PC-3 (cell line): ENCODE data around the gene UBE2E2. TPM values are rescaled to one million over a fixed set of nuclear protein-coding genes. Genes with fewer than 3 reads are reported as not detected.

Experiments
- ATAC-seq: fragments of 200-7000 bp; cut with Tn5 transposase; 2 replicates; pipeline ENCODE4 v1.9.1; 2020; ENCODE audit warnings: mild to moderate bottlenecking, moderate library complexity
- BruUV-seq: library from RNA; stranded (reverse); fragments of 400-500 nt; replicated peaks from 2 replicates; lab custom pipeline; 2021; lab: Mats Ljungman, UMichigan
- CTCF ChIA-PET: fragments of 300-600 bp; sonication (Branson Sonifier 250); formaldehyde crosslinking; loops from one replicate; lab custom pipeline; 2022; ENCODE audit warnings: antibody characterized with exemption; lab: Charles Lee
- POLR2A ChIA-PET: fragments of 300-600 bp; sonication (Branson Sonifier 250); formaldehyde crosslinking; loops from one replicate; lab custom pipeline; 2022; ENCODE audit warnings: antibody characterized with exemption; ENCODE audit not compliant: unreplicated experiment; lab: Charles Lee
- DNase-seq: peaks from one replicate; pipeline ENCODE4 v3.0.0-alpha.2; 2015
- H2AFZ ChIP-seq: fragments of 300-600 bp; sonication (generic); 2 replicates; pipeline ENCODE4 v1.6.0; 2016; ENCODE audit warnings: antibody characterized with exemption, low read length
- H3F3A ChIP-seq: fragments of 300-600 bp; sonication (generic); one replicate; pipeline ENCODE4 v1.6.0; 2017; ENCODE audit warnings: antibody characterized with exemption, low read length, control low read depth, mild to moderate bottlenecking; ENCODE audit not compliant: unreplicated experiment
- H3K27ac ChIP-seq: fragments of 300-600 bp; sonication (generic); 2 replicates; pipeline ENCODE4 v1.5.1; 2016; ENCODE audit warnings: mild to moderate bottlenecking, low read length
- H3K27me3 ChIP-seq: fragments of 300-600 bp; sonication (generic); 2 replicates; pipeline ENCODE4 v1.6.1; 2016; ENCODE audit warnings: low read length, mixed read lengths
- H3K36me3 ChIP-seq: fragments of 300-600 bp; sonication (generic); 2 replicates; pipeline ENCODE4 v1.6.1; 2016; ENCODE audit warnings: low read depth, mixed run types, low read length, mixed read lengths
- H3K4me1 ChIP-seq: fragments of 300-600 bp; sonication (generic); 2 replicates; pipeline ENCODE4 v1.5.1; 2016; ENCODE audit warnings: low read length; ENCODE audit not compliant: insufficient read depth
- H3K4me2 ChIP-seq: fragments of 300-600 bp; sonication (generic); 2 replicates; pipeline ENCODE4 v1.6.0; 2016; ENCODE audit warnings: low read length
- H3K4me3 ChIP-seq: fragments of 300-600 bp; sonication (generic); 2 replicates; pipeline ENCODE4 v1.5.1; 2016; ENCODE audit warnings: mild to moderate bottlenecking, low read length, mixed read lengths
- H3K79me2 ChIP-seq: fragments of 300-600 bp; sonication (generic); 2 replicates; pipeline ENCODE4 v1.6.1; 2017; ENCODE audit warnings: low read length, mixed read lengths
- H3K9ac ChIP-seq: fragments of 300-600 bp; sonication (generic); 2 replicates; pipeline ENCODE4 v1.6.0; 2016; ENCODE audit warnings: mild to moderate bottlenecking, low read length
- H3K9me2 ChIP-seq: fragments of 300-600 bp; sonication (generic); replicated peaks from 2 replicates; pipeline ENCODE4 v1.6.1; 2016; ENCODE audit warnings: mixed run types, low read length, mixed read lengths
- H3K9me3 ChIP-seq: fragments of 300-600 bp; sonication (generic); 2 replicates; pipeline ENCODE4 v1.6.1; 2016; ENCODE audit warnings: low read length, mixed read lengths
- H4K20me1 ChIP-seq: fragments of 300-600 bp; sonication (generic); 2 replicates; pipeline ENCODE4 v1.6.1; 2016; ENCODE audit warnings: low read length, mixed read lengths
- CTCF ChIP-seq: fragments of 300-600 bp; sonication (generic); conservative IDR thresholded peaks from 2 replicates; pipeline ENCODE4 v1.5.1; 2017; ENCODE audit warnings: antibody characterized with exemption, low read depth, mild to moderate bottlenecking, low read length
- EZH2 ChIP-seq: fragments of 300-600 bp; sonication (generic); IDR thresholded peaks from one replicate; pipeline ENCODE4 v1.6.1; 2017; ENCODE audit warnings: antibody characterized with exemption, mild to moderate bottlenecking, low read length; ENCODE audit not compliant: unreplicated experiment
- EZH2phosphoT487 ChIP-seq: fragments of 300-600 bp; sonication (generic); IDR thresholded peaks from 2 replicates; pipeline ENCODE4 v1.6.1; 2018; ENCODE audit warnings: mild to moderate bottlenecking, antibody characterized with exemption, low read length, borderline replicate concordance
- intact Hi-C: fragments of 100-400 bp; cut with micrococcal nuclease; formaldehyde crosslinking; loops from 2 replicates; pipeline ENCODE4 v1.9.0; 2023
- total RNA-seq: library from RNA; depleted of rRNA; stranded (reverse); fragments of >200 nt; gene quantifications from 2 replicates; pipeline ENCODE4 v1.2.3, GENCODE V29; 2014

Gene UBE2E2
- total RNA-seq, 1 experiment from 2014 or later, result 25.6 TPM

GRCh38 chr3:23583980-23584740 lies 381.0 kb downstream of the UBE2E2 start:
- no peaks in the 10 kb centered on the region for H3F3A ChIP-seq
- H3K36me3 ChIP-seq, result no peaks in the 10 kb centered on the region
- no peaks in the 10 kb centered on the region for H3K27me3 ChIP-seq
- no TSS peak for BruUV-seq
- DNase-seq (no peak), ATAC-seq (no peak)
- H3K9me3 ChIP-seq, result no peaks in the 10 kb centered on the region
- no peak overlapping the region for H3K4me2 ChIP-seq
- H3K27ac ChIP-seq, result no peak overlapping the region
- no peaks in the 10 kb centered on the region for H3K79me2 ChIP-seq
- H3K4me3 ChIP-seq, result no peak overlapping the region
- H3K9ac ChIP-seq, result no peak overlapping the region
- no peak overlapping the region for H2AFZ ChIP-seq
- no peaks in the 10 kb centered on the region for H3K9me2 ChIP-seq
- intact Hi-C loops, result no loop called here
- no peaks in the 10 kb centered on the region for H4K20me1 ChIP-seq
- POLR2A ChIA-PET, result no interaction called here
- H3K4me1 ChIP-seq, result peaks cover 18% of the 10 kb centered on the region
- CTCF ChIA-PET, result no interaction called here
- TF ChIP-seq EZH2phosphoT487, result no peak
- no peak for TF ChIP-seq CTCF
- no peak for TF ChIP-seq EZH2

GRCh38 chr3:23587513-23587912 lies 384.4 kb downstream of the UBE2E2 start:
- no peak for DNase-seq
- no peak overlapping the region for H3K4me3 ChIP-seq
- H3K4me2 ChIP-seq, result no peak overlapping the region
- no peaks in the 10 kb centered on the region for H3K36me3 ChIP-seq
- H3K4me1 ChIP-seq, result peaks cover 3% of the 10 kb centered on the region; the same call in 1 of the 2 replicates
- no peak overlapping the region for H3K9ac ChIP-seq
- no peaks in the 10 kb centered on the region for H3K27me3 ChIP-seq
- CTCF ChIA-PET, result no interaction called here
- no peaks in the 10 kb centered on the region for H3F3A ChIP-seq
- H3K79me2 ChIP-seq, result no peaks in the 10 kb centered on the region
- no peaks in the 10 kb centered on the region for H3K9me2 ChIP-seq
- no peak overlapping the region for H3K27ac ChIP-seq
- intact Hi-C loops, result no loop called here
- no peak overlapping the region for H2AFZ ChIP-seq
- BruUV-seq, result no TSS peak
- POLR2A ChIA-PET, result interaction anchor here (0.7 kb wide), 1 partner anchor 149 kb away, joined by 6 read pairs; no protein-coding TSS in a partner anchor
- ATAC-seq, result no peak
- TF ChIP-seq CTCF (no peak), EZH2phosphoT487 (no peak), EZH2 (no peak)
- no peaks in the 10 kb centered on the region for H3K9me3 ChIP-seq
- no peaks in the 10 kb centered on the region for H4K20me1 ChIP-seq

DNA sequence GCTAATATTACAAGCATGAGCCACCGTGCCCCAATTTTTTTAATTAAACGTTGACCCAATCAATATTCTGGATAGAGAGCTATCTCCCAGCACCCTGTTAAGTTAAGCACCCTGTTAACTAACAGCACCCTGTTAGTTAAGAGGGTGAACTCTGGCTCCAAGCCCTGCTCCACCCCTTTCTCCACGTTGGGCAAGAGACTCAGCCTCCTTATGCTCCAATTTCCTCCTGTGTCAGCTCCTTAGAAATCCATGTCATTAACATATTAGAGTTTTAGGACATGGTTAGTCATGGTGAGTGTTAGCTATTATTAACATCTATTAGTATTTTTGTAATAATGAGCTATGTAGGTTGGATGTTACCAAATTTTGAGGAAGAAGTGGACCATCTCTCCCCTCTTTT lies 385.4 kb downstream of the UBE2E2 start:
- Histone ChIP-seq H3K4me3 (no peak overlapping the region), H3K36me3 (no peaks in the 10 kb centered on the region), H3K9me3 (no peaks in the 10 kb centered on the region), H3F3A (no peaks in the 10 kb centered on the region), H4K20me1 (no peaks in the 10 kb centered on the region), H3K9ac (no peak overlapping the region), H2AFZ (no peak overlapping the region), H3K79me2 (no peaks in the 10 kb centered on the region), H3K27ac (no peak overlapping the region), H3K9me2 (no peaks in the 10 kb centered on the region), H3K4me2 (no peak overlapping the region), H3K4me1 (peaks cover 11% of the 10 kb centered on the region; the same call in 1 of the 2 replicates), H3K27me3 (no peaks in the 10 kb centered on the region)
- ATAC-seq (no peak), DNase-seq (no peak)
- intact Hi-C loops, result no loop called here
- TF ChIP-seq EZH2 (no peak), CTCF (no peak), EZH2phosphoT487 (no peak)
- ChIA-PET POLR2A (no interaction called here), CTCF (no interaction called here)
- no TSS peak for BruUV-seq
